Muscle layer of duodenum (tissue), 2 donors: Measurements from ENCODE around the gene KRT4.

ENCODE experiments used
- H3K27ac ChIP-seq: one replicate; pipeline ENCODE4 v1.7.0; 2013; ENCODE audit warnings: mild to moderate bottlenecking, low read length
- H3K27me3 ChIP-seq: one replicate; pipeline ENCODE4 v1.7.0; 2013; ENCODE audit warnings: low read depth, mild to moderate bottlenecking, control low read depth, low read length
- H3K36me3 ChIP-seq, 2 donors: one replicate each; pipeline ENCODE4 v1.7.0; 2013; ENCODE audit warnings: low read length in 2 of 2, control low read depth in 1 of 2, mild to moderate bottlenecking in 1 of 2; ENCODE audit not compliant: insufficient read depth in 2 of 2, control insufficient read depth in 1 of 2
- H3K4me1 ChIP-seq, 2 donors: one replicate each; pipeline ENCODE4 v1.7.0; 2013; ENCODE audit warnings: low read length in 2 of 2, mild to moderate bottlenecking in 2 of 2, control low read depth in 1 of 2, moderate library complexity in 1 of 2; ENCODE audit not compliant: insufficient read depth in 2 of 2, control insufficient read depth in 1 of 2
- H3K4me3 ChIP-seq, 2 donors: one replicate each; pipeline ENCODE4 v1.7.0; 2013; ENCODE audit warnings: low read length in 2 of 2, low read depth in 1 of 2, mild to moderate bottlenecking in 1 of 2
- H3K9me3 ChIP-seq, 2 donors: one replicate each; pipeline ENCODE4 v1.7.0; 2013; ENCODE audit warnings: low read length in 2 of 2, control low read depth in 1 of 2, mild to moderate bottlenecking in 1 of 2; ENCODE audit not compliant: control insufficient read depth in 1 of 2
- donor health status: healthy.

KRT4 gene

DNA sequence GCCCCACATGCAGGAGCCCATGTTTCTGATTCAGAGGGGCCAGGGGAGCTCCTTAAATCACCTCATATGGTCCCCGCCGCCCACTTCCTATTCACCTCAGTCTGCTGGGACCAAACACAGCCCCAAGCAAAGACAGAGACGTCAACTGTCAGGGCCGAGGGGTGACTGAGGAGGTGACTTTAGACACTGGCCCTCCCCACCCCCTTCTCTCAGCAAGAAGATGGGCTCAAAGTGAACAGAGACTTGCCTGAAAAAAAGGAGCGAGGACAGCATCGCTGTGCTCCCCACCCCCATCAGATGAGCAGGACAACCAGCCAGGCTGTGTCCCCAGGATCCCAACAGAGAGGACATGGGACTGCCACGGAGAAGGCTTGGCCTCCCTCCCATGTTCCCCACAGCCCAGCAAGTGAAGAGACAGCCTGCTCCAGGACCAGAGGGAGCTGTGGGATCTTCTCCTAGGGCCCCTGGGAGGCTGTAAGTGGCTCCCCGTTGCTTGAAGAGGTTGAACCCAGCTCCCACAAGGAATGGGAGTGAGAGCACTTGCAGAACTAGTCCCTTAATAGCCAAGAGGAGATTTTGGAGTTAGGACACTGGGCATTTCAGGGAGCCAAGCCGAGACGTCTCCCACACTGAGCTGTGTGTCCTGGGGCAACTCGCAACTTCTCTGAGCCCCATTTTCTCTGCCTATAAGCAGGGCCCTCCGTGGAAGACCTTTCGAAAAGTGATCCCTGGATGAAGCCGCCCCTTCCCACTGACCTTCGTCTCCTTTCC lies 21.5 kb upstream of the KRT4 start:
- Histone ChIP-seq H3K27ac (no peak overlapping the region), H3K9me3 (no peaks in the 10 kb centered on the region), H3K36me3 (no peaks in the 10 kb centered on the region), H3K27me3 (no peaks in the 10 kb centered on the region), H3K4me3 (no peak overlapping the region), H3K4me1 (no peaks in the 10 kb centered on the region)

DNA sequence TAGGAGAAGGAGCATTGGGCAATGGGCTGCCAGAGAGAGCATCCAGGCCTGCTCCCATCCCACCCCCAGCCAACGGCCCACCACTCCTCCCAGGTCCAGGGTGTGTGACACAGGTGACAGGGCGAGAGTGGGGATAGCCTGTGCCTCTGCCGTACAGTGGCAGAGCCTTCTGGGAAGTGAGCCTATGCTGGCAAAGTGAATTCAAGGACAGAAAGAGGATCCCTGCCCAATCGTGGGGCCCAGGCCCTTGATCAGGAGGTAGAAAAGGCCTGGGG lies 20.7 kb upstream of the KRT4 start:
- Histone ChIP-seq H3K4me3 (no peak overlapping the region), H3K4me1 (no peaks in the 10 kb centered on the region), H3K9me3 (no peaks in the 10 kb centered on the region), H3K27ac (no peak overlapping the region), H3K27me3 (no peaks in the 10 kb centered on the region), H3K36me3 (no peaks in the 10 kb centered on the region)

DNA sequence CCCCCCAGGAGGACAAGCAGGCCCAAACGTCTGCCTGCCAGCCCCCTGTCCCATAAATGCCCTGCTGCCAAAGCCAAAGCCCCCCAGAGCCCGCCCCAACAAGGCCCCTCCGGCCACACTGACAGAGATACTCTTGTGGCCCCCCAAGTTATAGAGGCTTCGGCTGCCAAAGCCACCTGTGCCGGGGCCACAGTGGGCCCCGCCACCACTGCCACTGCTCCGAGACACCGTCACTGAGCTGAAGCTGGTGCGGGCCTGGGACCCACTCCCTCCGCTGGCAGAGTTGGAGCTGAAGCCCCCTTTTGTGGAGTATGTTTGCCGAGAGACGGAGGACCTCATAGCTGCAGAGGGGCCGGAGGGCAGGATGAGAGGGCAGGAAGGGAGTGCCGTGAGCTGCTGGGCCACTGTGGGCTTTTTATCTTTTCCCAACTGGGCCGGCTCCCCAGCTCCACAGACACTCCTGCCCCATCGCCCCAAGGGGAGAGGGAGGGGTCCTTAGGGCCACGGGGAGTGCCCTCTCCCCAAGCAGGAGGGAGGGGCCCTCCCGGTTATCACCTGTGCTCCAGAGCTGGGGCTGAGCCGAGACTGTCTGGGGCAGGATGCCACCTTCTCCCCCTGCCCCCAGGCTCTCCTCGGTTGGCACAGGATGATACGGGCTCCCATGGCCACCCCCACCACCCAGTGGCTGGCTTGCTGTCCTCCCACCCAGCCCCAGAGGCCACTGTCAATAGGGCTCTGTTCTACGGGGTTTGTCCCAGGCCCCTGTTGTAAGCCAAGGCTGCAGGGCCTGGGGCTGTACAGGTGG lies 20.2 kb upstream of the KRT4 start, which contains the start of gene KRT79:
KRT79 (minus strand) TSS at position 390 of the 805 bp plus-strand sequence; CDS start at position 339, 51 bp downstream.
- no peak within 1 kb of the TSS for H3K4me3 ChIP-seq
- H3K4me1 ChIP-seq: no peaks in the 10 kb centered on the region
- H3K9me3 ChIP-seq: no peaks in the 10 kb centered on the region
- H3K36me3 ChIP-seq: no peaks in the 10 kb centered on the region
- H3K27me3 ChIP-seq: no peaks in the 10 kb centered on the region
- no peak within 1 kb of the TSS for H3K27ac ChIP-seq

DNA sequence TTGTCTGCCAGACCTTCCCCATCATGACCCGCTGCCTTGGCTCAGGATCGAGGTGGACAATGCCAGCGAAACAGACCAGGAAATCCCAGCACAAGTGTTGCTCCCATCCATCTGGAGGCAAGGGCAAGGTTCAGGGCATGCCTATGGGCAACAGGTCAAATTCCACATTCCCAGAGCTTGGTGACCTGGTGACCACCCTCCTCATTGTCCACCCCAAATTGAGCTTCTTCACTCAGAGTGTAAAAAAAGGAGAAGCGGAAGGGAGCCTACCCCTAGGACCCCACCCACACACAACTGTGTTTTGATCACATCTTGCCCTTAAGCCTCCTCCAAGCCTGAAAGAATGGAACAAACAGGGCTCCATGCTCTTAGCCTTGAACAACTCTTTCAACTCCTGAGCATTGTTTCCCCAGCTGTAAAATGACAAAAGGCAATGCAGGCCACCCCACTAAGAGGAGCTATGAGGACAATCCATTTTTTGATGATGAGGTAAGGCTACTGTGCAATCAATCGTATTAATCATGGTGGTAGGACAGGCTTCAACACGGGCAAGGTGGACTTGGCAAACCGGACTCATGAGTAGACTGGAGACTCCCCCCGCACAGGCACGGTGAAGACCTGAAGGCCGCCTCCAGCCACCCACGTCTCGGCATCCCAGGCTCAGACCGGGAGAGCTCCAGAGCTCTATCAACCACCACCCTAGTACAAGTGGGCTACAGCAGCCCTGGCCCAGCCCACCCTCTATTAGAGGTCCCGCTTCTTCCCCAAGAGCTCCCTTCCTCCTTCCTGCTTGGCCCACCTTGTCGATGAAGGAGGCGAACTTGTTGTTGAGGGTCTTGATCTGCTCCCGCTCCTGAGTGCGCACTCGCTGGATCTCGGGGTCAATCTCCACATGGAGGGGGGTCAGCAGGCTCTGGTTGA lies 19.3 kb upstream of the KRT4 start:
- Histone ChIP-seq H3K4me3 (no peak overlapping the region), H3K36me3 (no peaks in the 10 kb centered on the region), H3K27me3 (no peaks in the 10 kb centered on the region), H3K9me3 (no peaks in the 10 kb centered on the region), H3K27ac (no peak overlapping the region), H3K4me1 (no peaks in the 10 kb centered on the region)

DNA sequence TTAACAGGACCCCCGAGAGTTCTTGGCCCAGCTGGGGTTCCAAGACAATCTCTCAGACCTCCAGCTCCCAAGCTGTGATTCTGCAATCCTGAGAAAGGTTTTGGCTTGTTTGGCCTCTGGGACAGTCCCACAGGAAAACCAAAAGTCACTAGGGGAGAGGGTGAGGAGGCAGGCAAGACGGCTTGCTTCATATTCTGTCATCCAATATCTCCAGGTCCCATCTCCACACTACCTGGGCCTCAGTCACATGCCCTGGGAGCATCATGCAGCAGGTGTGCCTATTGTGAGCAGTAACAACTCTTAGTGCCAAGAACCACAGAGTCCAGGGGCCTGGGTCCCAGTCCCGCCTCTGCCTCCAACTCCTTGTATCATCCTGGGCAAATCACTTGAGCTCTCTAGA lies 18.5 kb upstream of the KRT4 start:
- no peaks in the 10 kb centered on the region for H3K9me3 ChIP-seq
- H3K36me3 ChIP-seq: no peaks in the 10 kb centered on the region
- H3K4me1 ChIP-seq: no peaks in the 10 kb centered on the region
- no peaks in the 10 kb centered on the region for H3K27me3 ChIP-seq
- no peak overlapping the region for H3K4me3 ChIP-seq
- no peak overlapping the region for H3K27ac ChIP-seq

DNA sequence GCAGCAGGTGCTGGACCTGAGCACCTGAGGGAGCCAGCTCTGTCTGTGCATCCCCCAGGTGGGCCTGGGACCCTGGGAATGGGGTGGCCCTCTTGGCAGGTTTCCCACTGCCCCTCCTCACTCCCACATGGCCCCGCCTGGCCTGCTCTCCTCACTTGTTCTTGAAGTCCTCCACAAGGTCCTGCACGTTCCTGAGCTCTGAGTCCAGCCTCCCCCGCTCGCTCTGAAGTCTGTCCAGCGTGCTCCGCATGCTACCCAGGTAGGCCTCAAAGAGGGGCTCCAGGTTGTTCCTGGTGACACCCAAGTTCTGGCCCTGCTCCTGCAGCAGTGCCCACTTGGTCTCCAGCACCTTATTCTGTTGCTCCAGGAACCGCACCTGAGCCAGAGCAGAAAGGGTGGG lies 17.3 kb upstream of the KRT4 start:
- Histone ChIP-seq H3K27ac (no peak overlapping the region), H3K4me1 (no peaks in the 10 kb centered on the region), H3K27me3 (no peaks in the 10 kb centered on the region), H3K9me3 (no peaks in the 10 kb centered on the region), H3K4me3 (no peak overlapping the region), H3K36me3 (no peaks in the 10 kb centered on the region)

DNA sequence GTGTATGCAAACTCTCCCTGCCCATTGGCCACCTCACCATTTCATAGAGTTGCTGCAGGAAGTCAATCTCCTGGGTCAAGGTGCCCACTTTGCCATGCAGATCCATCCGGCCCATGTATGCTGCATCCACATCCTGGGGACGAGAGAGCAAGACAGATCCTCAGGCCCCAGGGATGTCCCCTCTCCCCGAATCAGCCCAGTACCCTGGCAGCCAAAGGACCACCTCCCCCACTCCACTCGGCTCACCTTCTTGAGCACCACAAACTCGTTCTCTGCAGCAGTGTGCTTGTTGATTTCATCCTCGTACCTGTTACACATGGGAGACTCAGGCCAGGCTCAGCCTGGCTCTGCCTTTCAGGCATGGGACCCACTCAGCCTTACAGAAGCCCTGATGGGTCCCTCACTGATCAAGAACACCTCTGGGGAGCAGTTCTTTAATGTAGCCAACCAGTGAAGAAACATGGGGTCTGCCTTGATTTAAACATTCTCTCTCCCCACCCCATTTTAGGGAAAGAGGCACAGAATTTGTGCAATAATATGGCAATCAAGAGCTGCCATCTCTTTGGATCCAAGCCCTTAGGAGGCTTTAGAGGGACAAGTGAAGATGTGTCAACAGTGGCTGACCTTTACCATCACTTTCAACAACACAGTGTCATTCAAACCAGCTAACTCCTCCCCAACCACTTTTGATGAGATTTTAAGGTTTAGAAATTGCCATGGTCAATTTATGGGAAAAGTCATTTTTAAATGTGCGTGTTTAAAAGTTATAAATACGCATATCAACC lies 16.3 kb upstream of the KRT4 start:
- no peaks in the 10 kb centered on the region for H3K4me1 ChIP-seq
- no peak overlapping the region for H3K4me3 ChIP-seq
- no peaks in the 10 kb centered on the region for H3K36me3 ChIP-seq
- H3K9me3 ChIP-seq: no peaks in the 10 kb centered on the region
- H3K27me3 ChIP-seq: no peaks in the 10 kb centered on the region
- no peak overlapping the region for H3K27ac ChIP-seq

DNA sequence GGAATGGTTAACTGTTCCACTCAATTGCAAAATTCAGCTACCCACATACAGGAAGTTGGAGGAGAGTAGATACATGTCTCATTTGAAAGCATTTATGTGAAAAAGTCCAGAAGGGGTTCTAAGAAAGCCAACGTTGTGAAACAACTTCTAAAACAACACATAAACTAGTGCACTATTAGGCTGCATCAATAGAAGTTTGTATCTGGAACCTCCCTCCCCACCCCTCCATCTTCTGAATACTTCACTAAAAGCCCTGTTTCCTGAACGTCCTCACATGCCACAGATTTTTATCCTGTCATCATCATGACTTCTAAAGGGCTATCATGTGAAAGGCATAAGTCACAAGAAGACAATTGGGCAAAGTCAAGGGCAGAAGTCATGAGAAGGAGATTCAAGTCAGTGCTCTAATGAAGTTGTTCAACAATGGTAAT lies 14.7 kb upstream of the KRT4 start:
- H3K4me1 ChIP-seq: no peaks in the 10 kb centered on the region
- H3K27ac ChIP-seq: no peak overlapping the region
- no peaks in the 10 kb centered on the region for H3K36me3 ChIP-seq
- no peak overlapping the region for H3K4me3 ChIP-seq
- H3K27me3 ChIP-seq: no peaks in the 10 kb centered on the region
- no peaks in the 10 kb centered on the region for H3K9me3 ChIP-seq

DNA sequence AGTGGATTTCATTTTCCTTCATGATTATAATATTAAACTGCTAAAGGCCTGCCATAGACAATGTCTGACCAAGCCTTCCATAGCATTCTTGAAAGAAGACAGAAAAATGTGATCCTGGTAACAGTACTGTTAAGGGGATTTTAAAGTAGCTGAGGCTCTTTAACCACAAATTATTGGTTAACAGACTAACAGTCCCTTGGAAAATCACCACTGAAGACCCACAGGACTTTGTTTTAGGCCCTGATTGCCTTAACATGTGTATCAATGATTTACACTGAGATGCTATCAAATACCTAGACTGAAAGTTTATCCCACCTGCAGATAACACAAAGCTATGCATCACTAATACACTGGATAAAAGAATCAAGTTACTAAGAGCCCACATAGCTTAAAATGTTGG lies 14.2 kb upstream of the KRT4 start:
- no peaks in the 10 kb centered on the region for H3K4me1 ChIP-seq
- no peaks in the 10 kb centered on the region for H3K36me3 ChIP-seq
- no peaks in the 10 kb centered on the region for H3K27me3 ChIP-seq
- no peak overlapping the region for H3K27ac ChIP-seq
- H3K9me3 ChIP-seq: no peaks in the 10 kb centered on the region
- no peak overlapping the region for H3K4me3 ChIP-seq

DNA sequence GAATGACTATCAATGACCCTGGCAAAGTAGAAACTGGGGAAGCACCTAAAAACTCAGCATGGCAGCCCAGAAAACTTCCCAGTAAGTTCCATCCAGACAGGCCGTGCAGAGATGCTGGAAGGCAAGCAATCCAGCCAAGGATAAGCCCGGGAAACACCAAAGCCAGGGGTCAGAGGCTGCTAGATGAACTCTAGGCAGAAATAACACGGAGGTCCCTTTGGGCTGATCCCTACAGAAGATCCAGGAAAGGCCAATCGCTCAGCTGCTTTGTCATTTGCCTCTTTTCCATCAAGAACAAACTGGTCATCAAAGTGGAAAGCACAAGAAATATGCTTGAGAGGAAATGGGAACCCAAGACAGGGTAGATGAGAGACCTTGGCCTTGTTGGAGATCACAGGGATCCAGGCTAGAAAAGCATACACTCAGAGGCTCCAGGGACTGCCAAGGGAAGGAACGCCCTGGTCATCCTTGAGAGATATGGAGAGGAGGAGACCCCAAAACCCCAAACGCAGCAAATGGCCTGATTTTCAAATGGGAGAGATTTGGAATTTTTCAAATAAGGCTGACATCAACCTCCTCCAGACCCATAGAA lies 13.7 kb upstream of the KRT4 start:
- Histone ChIP-seq H3K4me1 (no peaks in the 10 kb centered on the region), H3K4me3 (no peak overlapping the region), H3K36me3 (no peaks in the 10 kb centered on the region), H3K27me3 (no peaks in the 10 kb centered on the region), H3K27ac (no peak overlapping the region), H3K9me3 (no peaks in the 10 kb centered on the region)
